HCT116 (cell line): ENCODE measurements around the gene ZNF532. TPM values are rescaled to one million over a fixed set of nuclear protein-coding genes. Genes with fewer than 3 reads are reported as not detected.

ENCODE experiments used
- ATAC-seq: fragments of 200-7000 bp; cut with Tn5 transposase; 2 replicates; pipeline ENCODE4 v1.9.1; 2020; ENCODE audit warnings: mild to moderate bottlenecking, moderate library complexity
- BruUV-seq: library from RNA; stranded (reverse); fragments of 400-500 nt; replicated peaks from 2 replicates; lab custom pipeline; 2021; lab: Mats Ljungman, UMichigan
- CTCF ChIA-PET: fragments of 300-600 bp; sonication (Branson Sonifier 250); formaldehyde crosslinking; loops from one replicate; lab custom pipeline; 2021; ENCODE audit warnings: antibody characterized with exemption; lab: Charles Lee
- POLR2A ChIA-PET: fragments of 300-600, 350-600 bp; sonication (Branson Sonifier 250); formaldehyde crosslinking; loops from one replicate; lab custom pipeline; 2021; ENCODE audit warnings: antibody characterized with exemption; lab: Charles Lee
- RAD21 ChIA-PET, 2 experiments: fragments of 300-600 bp; sonication (Branson Sonifier 250); formaldehyde crosslinking; loops; one replicate each; lab custom pipeline; 2023; ENCODE audit warnings: low total read pairs in 2 of 2; ENCODE audit not compliant: uncharacterized antibody in 2 of 2, unreplicated experiment in 2 of 2, low non-redundant PET in 1 of 2; lab: Charles Lee
- DNase-seq: peaks from one replicate; pipeline ENCODE4 v3.0.0-alpha.2; 2010; ENCODE audit warnings: low read depth, low spot score
- H2AFZ ChIP-seq: fragments of 200-600 bp; shearing (Covaris generic), sonication (generic); 2 replicates; pipeline ENCODE4 v1.6.1; 2017; ENCODE audit warnings: low read depth, mixed run types, mixed read lengths, antibody characterized with exemption, low read length; ENCODE audit not compliant: poor library complexity, severe bottlenecking
- H3K27ac ChIP-seq: 2 replicates; pipeline ENCODE4 v1.5.1; 2012; ENCODE audit warnings: low read depth, low read length
- H3K27me3 ChIP-seq: fragments of 200-600 bp; sonication (generic); 2 replicates; pipeline ENCODE4 v1.6.1; 2016; ENCODE audit warnings: mixed run types, low read length, mixed read lengths; ENCODE audit not compliant: insufficient read depth
- H3K36me3 ChIP-seq, 2 experiments: fragments of 200-500 bp in 1 of 2; fragments of 200-600 bp in 1 of 2; sonication (Bioruptor generic) in 1 of 2; sonication (generic) in 1 of 2; 2 replicates each; pipeline versions ENCODE4 v1.5.1 to v1.6.1; 2014 to 2016; ENCODE audit warnings: low read length in 2 of 2, inconsistent platforms in 1 of 2, mixed read lengths in 1 of 2, mixed run types in 1 of 2; ENCODE audit not compliant: insufficient read depth in 2 of 2, control insufficient read depth in 1 of 2
- H3K4me1 ChIP-seq, 2 experiments: fragments of 200-600 bp in 1 of 2; sonication (generic) in 1 of 2; 2 replicates each; pipeline versions ENCODE4 v1.5.1 to v1.6.1; 2012 to 2017; ENCODE audit warnings: low read length in 2 of 2, inconsistent platforms in 1 of 2, mild to moderate bottlenecking in 1 of 2, mixed read lengths in 1 of 2, mixed run types in 1 of 2, moderate library complexity in 1 of 2; ENCODE audit not compliant: insufficient read depth in 2 of 2, control insufficient read depth in 1 of 2
- H3K4me2 ChIP-seq: fragments of 200-600 bp; sonication (generic); 2 replicates; pipeline ENCODE4 v1.6.1; 2017; ENCODE audit warnings: mixed run types, low read length, mixed read lengths
- H3K4me3 ChIP-seq, 2 experiments: fragments of 200-600 bp in 1 of 2; sonication (generic) in 1 of 2; replicated peaks in 1 of 2; 2 replicates each; pipeline ENCODE4 v1.5.1; 2011 to 2016; ENCODE audit warnings: low read length in 2 of 2, control low read depth in 1 of 2, low read depth in 1 of 2, mild to moderate bottlenecking in 1 of 2, mixed read lengths in 1 of 2, mixed run types in 1 of 2
- H3K79me2 ChIP-seq: fragments of 200-600 bp; sonication (generic); 2 replicates; pipeline ENCODE4 v1.6.1; 2017; ENCODE audit warnings: mild to moderate bottlenecking, mixed run types, low read length, moderate library complexity, mixed read lengths; ENCODE audit not compliant: insufficient read depth
- H3K9ac ChIP-seq: fragments of 200-600 bp; sonication (generic); 2 replicates; pipeline ENCODE4 v1.6.1; 2016; ENCODE audit warnings: low read length, mixed read lengths
- H3K9me2 ChIP-seq: fragments of 200-600 bp; sonication (generic), shearing (Covaris generic); 2 replicates; pipeline ENCODE4 v1.6.1; 2017; ENCODE audit warnings: mixed run types, mild to moderate bottlenecking, moderate library complexity; ENCODE audit not compliant: insufficient read depth
- H3K9me3 ChIP-seq, 2 experiments: fragments of 200-500 bp in 1 of 2; fragments of 200-600 bp in 1 of 2; sonication (Bioruptor generic) in 1 of 2; sonication (generic) in 1 of 2; 2 replicates each; pipeline ENCODE4 v1.6.1; 2014 to 2017; ENCODE audit warnings: low read length in 2 of 2, mixed read lengths in 2 of 2, inconsistent platforms in 1 of 2, low read depth in 1 of 2, mild to moderate bottlenecking in 1 of 2, mixed run types in 1 of 2, moderate library complexity in 1 of 2; ENCODE audit not compliant: control insufficient read depth in 1 of 2, insufficient read depth in 1 of 2
- H4K20me1 ChIP-seq: fragments of 200-600 bp; sonication (generic), shearing (Covaris generic); 2 replicates; pipeline ENCODE4 v1.6.1; 2017; ENCODE audit warnings: mixed run types, mild to moderate bottlenecking, moderate library complexity; ENCODE audit not compliant: insufficient read depth
- ATF3 ChIP-seq: IDR thresholded peaks from 2 replicates; pipeline ENCODE4 v1.6.1; 2012
- CTCF ChIP-seq, 3 experiments: fragments of 200-600 bp in 1 of 3; sonication (generic) in 1 of 3; IDR thresholded peaks in 2 of 3; conservative IDR thresholded peaks in 1 of 3; 2 replicates each; pipeline ENCODE4 v1.5.1; 2012 to 2017; ENCODE audit warnings: low read depth in 2 of 3, low read length in 2 of 3, antibody characterized with exemption in 1 of 3, borderline replicate concordance in 1 of 3, control low read depth in 1 of 3, mild to moderate bottlenecking in 1 of 3, mixed read lengths in 1 of 3, mixed run types in 1 of 3, moderate library complexity in 1 of 3; ENCODE audit not compliant: insufficient read depth in 1 of 3
- ELF1 ChIP-seq: IDR thresholded peaks from 2 replicates; pipeline ENCODE4 v1.6.1; 2012; ENCODE audit warnings: low read depth, borderline replicate concordance
- EZH2 ChIP-seq: fragments of 200-600 bp; sonication (generic); IDR thresholded peaks from 2 replicates; pipeline ENCODE4 v1.6.1; 2017; ENCODE audit warnings: antibody characterized with exemption, mixed run types
- FOSL1 ChIP-seq: IDR thresholded peaks from 2 replicates; pipeline ENCODE4 v1.6.1; 2012; ENCODE audit warnings: low read depth
- JUND ChIP-seq: IDR thresholded peaks from 2 replicates; pipeline ENCODE4 v1.6.1; 2012
- MAX ChIP-seq: IDR thresholded peaks from 2 replicates; pipeline ENCODE4 v1.6.1; 2012
- POLR2A ChIP-seq: IDR thresholded peaks from 2 replicates; pipeline ENCODE4 v1.7.0; 2011; ENCODE audit warnings: borderline replicate concordance; ENCODE audit not compliant: insufficient read depth, insufficient read length; ENCODE audit errors: extremely low read depth
- RAD21 ChIP-seq: IDR thresholded peaks from 2 replicates; pipeline ENCODE4 v1.6.1; 2012; ENCODE audit warnings: low read depth, mild to moderate bottlenecking
- REST ChIP-seq: IDR thresholded peaks from 2 replicates; pipeline ENCODE4 v1.6.1; 2012; ENCODE audit warnings: low read depth
- TCF7L2 ChIP-seq: IDR thresholded peaks from 2 replicates; pipeline ENCODE4 v1.7.0; 2011; ENCODE audit warnings: borderline replicate concordance, inconsistent platforms; ENCODE audit not compliant: insufficient read depth, insufficient read length; ENCODE audit errors: extremely low read depth
- YY1 ChIP-seq: IDR thresholded peaks from 2 replicates; pipeline ENCODE4 v1.6.1; 2011; ENCODE audit warnings: low read length, low read depth, moderate library complexity, mild to moderate bottlenecking; ENCODE audit not compliant: insufficient replicate concordance; ENCODE audit errors: extremely low read depth
- ZBTB33 ChIP-seq: IDR thresholded peaks from 2 replicates; pipeline ENCODE4 v1.6.1; 2011; ENCODE audit warnings: mild to moderate bottlenecking, low read length, moderate library complexity; ENCODE audit not compliant: insufficient replicate concordance; ENCODE audit errors: extremely low read depth
- ZFX ChIP-seq: fragments of 450-650 bp; IDR thresholded peaks from 2 replicates; pipeline ENCODE4 v1.6.1; 2017
- intact Hi-C: fragments of 100-400 bp; cut with micrococcal nuclease; formaldehyde crosslinking; loops from 2 replicates; pipeline ENCODE4 v1.10.0; 2022
- total RNA-seq: library from RNA; stranded (reverse); gene quantifications from one replicate; pipeline ENCODE4 v1.2.1, GENCODE V29; 2021; ENCODE audit not compliant: unreplicated experiment

The ZNF532 gene
- total RNA-seq, 1 experiment from 2014 or later, result 11.6 TPM

- TF ChIP-seq ELF1, result no peak
- no peak for TF ChIP-seq CTCF (IDR thresholded peaks at IDR 0.05 in 2 of 3, conservative IDR thresholded peaks at IDR 0.05 in 1 of 3; ENCODE audit: borderline replicate concordance in 1 of 3, insufficient read depth in 1 of 3, low read depth in 2 of 3, low read length in 2 of 3)
- TF ChIP-seq ZFX, result no peak
- no peak for TF ChIP-seq RAD21
- no peak for TF ChIP-seq ATF3
- no peak for TF ChIP-seq JUND
- TF ChIP-seq POLR2A, result no peak
- no peak for TF ChIP-seq FOSL1
- no peak for TF ChIP-seq TCF7L2
- TF ChIP-seq REST, result no peak
- no peak for TF ChIP-seq MAX
- no peak for TF ChIP-seq EZH2
- TF ChIP-seq YY1, result no peak
- TF ChIP-seq ZBTB33, result no peak
- TF ChIP-seq, all 23 proteins: peak for 0
- ATAC-seq (no peak), DNase-seq (no peak)
- H2AFZ ChIP-seq, result no peak overlapping the region
- no peak overlapping the region for H3K4me2 ChIP-seq
- H3K27ac ChIP-seq, result no peak overlapping the region
- no peak overlapping the region for H3K4me3 ChIP-seq
- no peaks in the 10 kb centered on the region for H3K36me3 ChIP-seq
- CTCF ChIA-PET, result no interaction called here
- POLR2A ChIA-PET, result no interaction called here
- no peaks in the 10 kb centered on the region for H3K9me2 ChIP-seq
- no TSS peak for BruUV-seq
- H3K9ac ChIP-seq, result no peak overlapping the region
- H3K9me3 ChIP-seq, result no peaks in the 10 kb centered on the region
- no peaks in the 10 kb centered on the region for H4K20me1 ChIP-seq
- no peaks in the 10 kb centered on the region for H3K4me1 ChIP-seq
- H3K27me3 ChIP-seq, result no peaks in the 10 kb centered on the region
- RAD21 ChIA-PET, result no interaction called here
- H3K79me2 ChIP-seq, result no peaks in the 10 kb centered on the region
- intact Hi-C loops, result no loop called here
Measured at GRCh38 chr18:58828399-58829121, 36.1 kb upstream of the ZNF532 start.
